GM18909 (cell line): ENCODE measurements around the gene VANGL1.

Source experiments
- ATAC-seq: cut with Tn5 transposase; IDR thresholded peaks from one replicate; pipeline ENCODE4 v1.9.1; 2021; ENCODE audit warnings: mild to moderate bottlenecking; ENCODE audit not compliant: unreplicated experiment, poor library complexity

VANGL1 gene

GRCh38 chr1:115727706-115728249 lies 86.0 kb downstream of the VANGL1 start:
- ATAC-seq: no peak

- no peak for ATAC-seq
Measured at GRCh38 chr1:115728341-115728740, 86.6 kb downstream of the VANGL1 start.

GRCh38 chr1:115729756-115730155 lies 88.0 kb downstream of the VANGL1 start:
- peak; percentile 97 for ATAC-seq

GRCh38 chr1:115732316-115732715 lies 90.5 kb downstream of the VANGL1 start:
- ATAC-seq: no peak

- no peak for ATAC-seq
Measured at GRCh38 chr1:115740811-115741210, 99.0 kb downstream of the VANGL1 start.

- no peak for ATAC-seq
Measured at GRCh38 chr1:115744646-115745275, 103.0 kb downstream of the VANGL1 start.

- ATAC-seq: no peak
Measured at GRCh38 chr1:115746021-115746690, 104.4 kb downstream of the VANGL1 start.
